ENCODE measurements around the gene TDRD12. TPM values are rescaled to one million over a fixed set of nuclear protein-coding genes. Genes with fewer than 3 reads are reported as not detected.

Gene TDRD12
- total RNA-seq, 1 experiment from 2014 or later: 1.3 TPM

GRCh38 chr19:32688311-32688710 is 31.3 kb upstream of the TDRD12 start:
- Mint-ChIP-seq H3K4me1 (peaks cover 3 to 12% of the 10 kb centered on the region in 2 experiments; a peak in 3 of 4 replicates), H3K27me3 (ENCODE audit: low read depth) (peaks cover 8% of the 10 kb centered on the region), H3K9me3 (peaks cover 4 to 7% of the 10 kb centered on the region in 2 experiments; a peak in 3 of 5 replicates), H3K36me3 (ENCODE audit: insufficient read depth in 1 of 3, low read depth in 3 of 3) (peaks cover 0 to 6% (median 6%) of the 10 kb centered on the region in 3 experiments; a peak in 5 of 7 replicates), H3K27ac (no peak overlapping the region), H3K4me3 (no peak overlapping the region)
- Histone ChIP-seq H4K91ac (ENCODE audit: insufficient read length, low read depth, low read length) (no peak overlapping the region), H3K79me1 (ENCODE audit: insufficient read depth, low read depth, low read length, poor library complexity, severe bottlenecking) (no peaks in the 10 kb centered on the region), H3T11ph (ENCODE audit: low read length) (no peak overlapping the region), H3K27ac (ENCODE audit: insufficient read length, low read depth, low read length) (no peak overlapping the region), H3K23ac (ENCODE audit: insufficient read length, low read depth, low read length) (no peak overlapping the region), H3K23me2 (ENCODE audit: insufficient read length, low read depth, low read length, poor library complexity, severe bottlenecking) (peaks cover 6% of the 10 kb centered on the region), H2BK12ac (ENCODE audit: insufficient read length, low read depth, low read length) (no peak overlapping the region), H2BK20ac (ENCODE audit: low read depth, low read length, poor library complexity, severe bottlenecking) (no peak overlapping the region), H3K4ac (ENCODE audit: low read depth, low read length) (no peak overlapping the region), H3K18ac (ENCODE audit: insufficient read length, low read depth, low read length) (no peak overlapping the region), H2AK5ac (ENCODE audit: insufficient read length, low read length) (no peak overlapping the region), H2BK5ac (ENCODE audit: insufficient read length, low read length) (no peak overlapping the region), H2AFZ (ENCODE audit: low read length) (no peak overlapping the region), H3K4me2 (ENCODE audit: insufficient read depth, insufficient read length, low read length) (no peak overlapping the region), H3K79me2 (ENCODE audit: insufficient read depth, low read length) (no peaks in the 10 kb centered on the region), H3K27me3 (ENCODE audit: insufficient read depth, low read length) (no peaks in the 10 kb centered on the region; the same call in 1 of the 2 replicates), H3K9ac (ENCODE audit: extremely low read depth, insufficient read length, low read length) (no peak overlapping the region), H3K14ac (ENCODE audit: insufficient read depth, low read length) (no peak overlapping the region), H3K56ac (ENCODE audit: insufficient read length, low read depth, low read length) (no peak overlapping the region), H2BK120ac (ENCODE audit: low read depth, low read length, poor library complexity, severe bottlenecking) (no peak overlapping the region), H4K8ac (replicated peaks; ENCODE audit: insufficient read length, low read depth, low read length) (no peak overlapping the region), H2BK15ac (ENCODE audit: low read depth, low read length) (no peak overlapping the region), H3K9me3 (ENCODE audit: control insufficient read depth, low read depth, low read length) (no peaks in the 10 kb centered on the region), H4K20me1 (ENCODE audit: control insufficient read depth, insufficient read depth, insufficient read length) (no peaks in the 10 kb centered on the region), H3K4me1 (ENCODE audit: insufficient read depth, low read length) (peaks cover 2% of the 10 kb centered on the region; the same call in 1 of the 2 replicates), H4K5ac (ENCODE audit: insufficient read length, low read depth, low read length) (no peak overlapping the region)
- no peak for TF ChIP-seq CTCF (conservative IDR thresholded peaks at IDR 0.05)
- DNase-seq: no peak
- WGBS (ENCODE audit: extremely low coverage, insufficient read length, low lambda C conversion rate): no CpG with 5 or more reads among the region's 1 CpG

Measured in H9 (cell line).